GM12872 (cell line): Measurements from ENCODE around the gene RELN.

Experiments used
- TF ChIP-seq, protein P1 (sequence below): IDR thresholded peaks from 3 replicates; pipeline ENCODE4 v1.5.1; 2011; ENCODE audit warnings: low read depth, mild to moderate bottlenecking, low read length, moderate library complexity; ENCODE audit not compliant: insufficient read depth

Gene RELN

GRCh38 chr7:103871473-103871872 is 118.0 kb downstream of the RELN start:
- TF ChIP-seq, protein P1, sequence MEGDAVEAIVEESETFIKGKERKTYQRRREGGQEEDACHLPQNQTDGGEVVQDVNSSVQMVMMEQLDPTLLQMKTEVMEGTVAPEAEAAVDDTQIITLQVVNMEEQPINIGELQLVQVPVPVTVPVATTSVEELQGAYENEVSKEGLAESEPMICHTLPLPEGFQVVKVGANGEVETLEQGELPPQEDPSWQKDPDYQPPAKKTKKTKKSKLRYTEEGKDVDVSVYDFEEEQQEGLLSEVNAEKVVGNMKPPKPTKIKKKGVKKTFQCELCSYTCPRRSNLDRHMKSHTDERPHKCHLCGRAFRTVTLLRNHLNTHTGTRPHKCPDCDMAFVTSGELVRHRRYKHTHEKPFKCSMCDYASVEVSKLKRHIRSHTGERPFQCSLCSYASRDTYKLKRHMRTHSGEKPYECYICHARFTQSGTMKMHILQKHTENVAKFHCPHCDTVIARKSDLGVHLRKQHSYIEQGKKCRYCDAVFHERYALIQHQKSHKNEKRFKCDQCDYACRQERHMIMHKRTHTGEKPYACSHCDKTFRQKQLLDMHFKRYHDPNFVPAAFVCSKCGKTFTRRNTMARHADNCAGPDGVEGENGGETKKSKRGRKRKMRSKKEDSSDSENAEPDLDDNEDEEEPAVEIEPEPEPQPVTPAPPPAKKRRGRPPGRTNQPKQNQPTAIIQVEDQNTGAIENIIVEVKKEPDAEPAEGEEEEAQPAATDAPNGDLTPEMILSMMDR = no peak

- TF ChIP-seq, protein P1 = no peak
These were observed 118.8 kb downstream of the RELN start for GRCh38 chr7:103870664-103871063.

- TF ChIP-seq, protein P1 = no peak
These were observed 121.6 kb downstream of the RELN start for GRCh38 chr7:103867874-103868273.

GRCh38 chr7:103866919-103867318 is 122.5 kb downstream of the RELN start:
- TF ChIP-seq, protein P1 = no peak

DNA sequence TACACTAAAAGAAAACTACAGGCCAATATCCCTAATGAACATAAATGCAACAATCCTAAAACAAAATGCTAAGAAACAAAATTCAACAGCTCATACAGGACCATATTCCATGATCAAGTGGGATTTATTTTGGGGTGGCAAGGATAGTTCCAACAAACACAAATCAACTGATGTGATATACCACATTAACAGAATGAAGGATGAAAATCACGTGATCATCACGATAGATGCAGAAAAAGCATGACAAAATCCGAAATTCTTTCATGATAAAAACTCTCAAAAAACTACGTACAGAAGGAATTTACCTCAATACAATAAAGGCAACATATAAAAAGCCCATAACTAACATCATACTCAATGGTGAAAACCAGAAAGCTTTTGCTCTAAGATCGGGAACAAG is 124.0 kb downstream of the RELN start:
- TF ChIP-seq, protein P1 = no peak

- TF ChIP-seq, protein P1 = no peak
These were observed 127.0 kb downstream of the RELN start for GRCh38 chr7:103862302-103863035.

- TF ChIP-seq, protein P1 = no peak
These were observed 129.7 kb downstream of the RELN start for GRCh38 chr7:103859709-103860108.
